Lung (tissue), 12 donors: ENCODE data around the gene ADAM17. TPM values are rescaled to one million over a fixed set of nuclear protein-coding genes. Genes with fewer than 3 reads are reported as not detected.

Source experiments
- ATAC-seq: fragments of 200-7000 bp; cut with Tn5 transposase; one replicate; pipeline ENCODE4 v1.9.1; 2020; ENCODE audit warnings: moderate number of reproducible peaks; ENCODE audit not compliant: insufficient read depth, low FRiP score
- DNase-seq, 3 donors: peaks; one replicate each; pipeline ENCODE4 v3.0.0-alpha.2; 2013 to 2017
- H3K27ac ChIP-seq, 2 donors: one replicate each; pipeline ENCODE4 v1.5.1; 2013; ENCODE audit warnings: mild to moderate bottlenecking in 2 of 2, moderate library complexity in 2 of 2, control low read depth in 1 of 2, inconsistent platforms in 1 of 2, low read depth in 1 of 2, low read length in 1 of 2
- H3K27me3 ChIP-seq, 3 donors: one replicate each; pipeline ENCODE4 v1.5.1; 2013; ENCODE audit warnings: low read length in 2 of 3; ENCODE audit not compliant: control insufficient read depth in 3 of 3, insufficient read depth in 3 of 3
- H3K36me3 ChIP-seq, 4 donors: one replicate each; pipeline ENCODE4 v1.5.1; 2013; ENCODE audit warnings: low read length in 4 of 4, mild to moderate bottlenecking in 1 of 4, moderate library complexity in 1 of 4; ENCODE audit not compliant: control insufficient read depth in 4 of 4, insufficient read depth in 4 of 4
- H3K4me1 ChIP-seq, 5 donors: one replicate each; pipeline ENCODE4 v1.5.1; 2013; ENCODE audit warnings: low read length in 5 of 5, mild to moderate bottlenecking in 2 of 5, moderate library complexity in 1 of 5; ENCODE audit not compliant: control insufficient read depth in 5 of 5, insufficient read depth in 5 of 5
- H3K4me3 ChIP-seq: one replicate; pipeline ENCODE4 v1.5.1; 2013; ENCODE audit warnings: mild to moderate bottlenecking, control low read depth, moderate library complexity
- H3K9ac ChIP-seq, 2 donors: one replicate each; pipeline ENCODE4 v1.5.1; 2013; ENCODE audit warnings: low read length in 2 of 2, control low read depth in 1 of 2; ENCODE audit not compliant: insufficient read depth in 1 of 2
- H3K9me3 ChIP-seq, 4 donors: one replicate each; pipeline ENCODE4 v1.5.1; 2013; ENCODE audit warnings: low read length in 3 of 4, mild to moderate bottlenecking in 1 of 4, moderate library complexity in 1 of 4; ENCODE audit not compliant: control insufficient read depth in 4 of 4, insufficient read depth in 3 of 4
- WGBS, 2 donors: extraction: QIAGEN DNeasy Blood & Tissue Kit; methylation state at CpG; one replicate each; pipeline ENCODE4 v1.1.7; 2013; 5-methylcytosine and 5-hydroxymethylcytosine counted together
- polyA plus RNA-seq, 2 donors: library from polyadenylated mRNA; stranded (reverse); fragments of 200-250 nt; gene quantifications; one replicate each; pipeline ENCODE4 v1.2.1, GENCODE V29; 2013
- total RNA-seq, 2 donors: library from RNA; depleted of rRNA in 1 of 2; stranded (reverse); fragments of >200 nt in 1 of 2; gene quantifications; one replicate each; pipeline ENCODE4 v1.2.1, GENCODE V29; 2014 to 2021
- TF ChIP-seq, protein P1 (sequence below): IDR thresholded peaks from 2 replicates; pipeline ENCODE4 v1.5.1; 2012; ENCODE audit warnings: mild to moderate bottlenecking; ENCODE audit errors: control extremely low read depth, extremely low read depth
- donor health status: control.
- donor health status: control.
- donor health status: Bipolar disorder and iron deficiency.
- donor health status: healthy.
- donor health status: DM: yes; HTN: yes; CAD: no.

ADAM17 gene
- total and polyA plus RNA-seq, 4 donors, result 16.8 to 56.1 (median 41.2) TPM

DNA sequence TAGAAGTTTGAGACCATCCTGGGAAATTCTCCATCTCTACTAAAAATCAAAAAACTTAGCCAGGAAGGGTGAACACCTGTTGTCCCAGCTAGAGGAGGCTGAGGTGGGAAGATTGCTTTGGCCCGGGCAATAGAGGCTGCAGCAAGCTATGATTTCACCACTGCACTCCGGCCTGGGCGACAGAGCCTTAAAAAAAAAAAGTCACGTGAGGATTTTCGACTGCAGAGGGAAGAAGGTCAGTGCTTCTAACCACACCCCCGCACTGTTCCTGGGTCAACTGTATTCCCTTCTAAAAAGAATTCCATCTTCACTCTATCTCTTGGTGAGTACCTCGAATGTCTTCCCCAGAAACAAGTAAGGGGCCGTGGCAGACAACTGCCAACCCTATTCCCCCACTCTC lies 31.3 kb downstream of the ADAM17 start:
- DNase-seq, result no peak
- no peaks in the 10 kb centered on the region for H3K4me1 ChIP-seq
- no peak overlapping the region for H3K27ac ChIP-seq
- TF ChIP-seq, protein P1, sequence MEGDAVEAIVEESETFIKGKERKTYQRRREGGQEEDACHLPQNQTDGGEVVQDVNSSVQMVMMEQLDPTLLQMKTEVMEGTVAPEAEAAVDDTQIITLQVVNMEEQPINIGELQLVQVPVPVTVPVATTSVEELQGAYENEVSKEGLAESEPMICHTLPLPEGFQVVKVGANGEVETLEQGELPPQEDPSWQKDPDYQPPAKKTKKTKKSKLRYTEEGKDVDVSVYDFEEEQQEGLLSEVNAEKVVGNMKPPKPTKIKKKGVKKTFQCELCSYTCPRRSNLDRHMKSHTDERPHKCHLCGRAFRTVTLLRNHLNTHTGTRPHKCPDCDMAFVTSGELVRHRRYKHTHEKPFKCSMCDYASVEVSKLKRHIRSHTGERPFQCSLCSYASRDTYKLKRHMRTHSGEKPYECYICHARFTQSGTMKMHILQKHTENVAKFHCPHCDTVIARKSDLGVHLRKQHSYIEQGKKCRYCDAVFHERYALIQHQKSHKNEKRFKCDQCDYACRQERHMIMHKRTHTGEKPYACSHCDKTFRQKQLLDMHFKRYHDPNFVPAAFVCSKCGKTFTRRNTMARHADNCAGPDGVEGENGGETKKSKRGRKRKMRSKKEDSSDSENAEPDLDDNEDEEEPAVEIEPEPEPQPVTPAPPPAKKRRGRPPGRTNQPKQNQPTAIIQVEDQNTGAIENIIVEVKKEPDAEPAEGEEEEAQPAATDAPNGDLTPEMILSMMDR, result no peak
- no peak overlapping the region for H3K9ac ChIP-seq
- no peaks in the 10 kb centered on the region for H3K27me3 ChIP-seq
- peaks cover 8 to 28% (median 22%) of the 10 kb centered on the region in 4 donors for H3K36me3 ChIP-seq
- WGBS, 2 donors, result 91 to 92% methylated on average over 8 of the region's 8 CpGs
- no peak for ATAC-seq
- H3K9me3 ChIP-seq, result peaks cover 0 to 3% (median 0%) of the 10 kb centered on the region in 4 donors
- no peak overlapping the region for H3K4me3 ChIP-seq

DNA sequence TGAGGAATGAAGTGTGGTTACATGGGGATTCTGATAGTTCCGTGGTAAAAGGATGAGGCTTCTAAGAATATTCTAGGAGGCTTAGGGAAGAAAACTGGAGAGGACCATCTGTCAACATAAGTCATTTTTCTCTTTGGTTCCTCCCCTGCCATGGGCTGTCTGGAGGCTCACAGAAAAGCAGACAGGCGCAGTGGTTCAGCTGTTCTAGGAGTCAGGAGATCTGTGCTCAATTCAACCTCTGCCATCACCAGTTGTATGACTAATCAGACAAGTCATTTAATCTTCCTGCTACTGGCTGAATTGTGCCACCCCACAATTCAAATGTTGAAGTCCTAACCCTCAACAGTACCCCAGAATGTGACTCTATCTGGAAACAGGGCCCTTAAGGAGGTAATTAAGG lies 36.4 kb downstream of the ADAM17 start:
- Histone ChIP-seq H3K36me3 (peaks cover 11 to 28% (median 22%) of the 10 kb centered on the region in 4 donors), H3K9ac (no peak overlapping the region), H3K4me1 (no peaks in the 10 kb centered on the region), H3K9me3 (peaks cover 0 to 3% (median 0%) of the 10 kb centered on the region in 4 donors), H3K27me3 (no peaks in the 10 kb centered on the region), H3K27ac (no peak overlapping the region), H3K4me3 (no peak overlapping the region)
- ATAC-seq (no peak), DNase-seq (no peak)
- TF ChIP-seq, protein P1, result no peak
- WGBS, 2 donors, result 96 to 100% methylated on average over 2 of the region's 2 CpGs

DNA sequence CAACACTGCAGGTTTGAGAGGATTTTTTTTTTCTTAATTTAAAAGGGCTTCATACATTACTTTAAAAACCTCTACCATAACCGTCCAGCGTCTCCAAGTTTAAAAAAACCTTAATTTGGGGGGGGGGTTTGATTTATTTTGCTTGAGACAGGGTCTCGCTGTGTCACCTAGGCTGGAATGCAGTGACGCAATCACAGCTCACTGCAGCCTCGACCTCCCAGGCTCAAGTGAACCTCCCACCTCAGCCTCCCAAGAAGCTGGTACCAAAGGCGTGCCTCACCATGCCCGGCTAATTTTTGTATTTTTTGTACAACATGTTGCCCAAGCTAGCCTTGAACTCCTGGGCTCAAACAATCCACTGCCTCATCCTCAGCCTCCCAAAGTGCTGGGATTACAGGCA lies 36.9 kb downstream of the ADAM17 start:
- TF ChIP-seq, protein P1, result no peak
- H3K36me3 ChIP-seq, result peaks cover 11 to 27% (median 21%) of the 10 kb centered on the region in 4 donors
- no peak for ATAC-seq

DNA sequence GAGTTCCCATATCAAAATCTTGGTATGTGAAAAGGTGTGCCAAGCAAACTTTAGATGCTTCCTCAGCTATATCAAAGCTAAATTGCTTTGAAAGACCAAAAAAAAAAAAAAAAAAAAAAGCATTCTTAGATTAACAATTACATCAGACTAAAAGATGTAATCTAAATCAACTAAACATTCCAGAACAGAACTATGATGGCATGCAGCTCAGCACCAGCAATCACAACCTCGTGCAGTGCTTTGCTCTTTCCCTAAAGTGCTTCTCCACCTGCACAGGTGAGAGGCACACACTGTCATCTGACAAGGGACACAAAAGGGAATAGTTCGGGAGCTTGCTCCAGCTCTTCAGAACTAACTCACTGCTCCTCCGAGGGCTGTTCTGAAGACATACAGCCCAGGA lies 37.5 kb downstream of the ADAM17 start:
- TF ChIP-seq, protein P1, result no peak
- DNase-seq (no peak), ATAC-seq (no peak)
- Histone ChIP-seq H3K9me3 (peaks cover 0 to 3% (median 0%) of the 10 kb centered on the region in 4 donors), H3K27me3 (no peaks in the 10 kb centered on the region), H3K9ac (no peak overlapping the region), H3K36me3 (peaks cover 11 to 31% (median 21%) of the 10 kb centered on the region in 4 donors), H3K27ac (no peak overlapping the region), H3K4me3 (no peak overlapping the region), H3K4me1 (no peaks in the 10 kb centered on the region)
- 86 to 90% methylated on average over 3 of the region's 3 CpGs for WGBS, 2 donors

More for the DNA sequence above, 36.9 kb downstream of the ADAM17 start:
- 95% methylated on average over 7 of the region's 7 CpGs for whole genome bisulfite sequencing, 2 donors
- no peaks in the 10 kb centered on the region for H3K27me3 ChIP-seq
- H3K4me3 ChIP-seq, result no peak overlapping the region
- no peaks in the 10 kb centered on the region for H3K4me1 ChIP-seq
- no peak overlapping the region for H3K9ac ChIP-seq
- peaks cover 0 to 3% (median 0%) of the 10 kb centered on the region in 4 donors for H3K9me3 ChIP-seq
- no peak overlapping the region for H3K27ac ChIP-seq
- DNase-seq, result no peak
